NOMO-1 treated with DMSO at 0.1 percent for 48 hours (cell line): ENCODE data around the gene IFTAP.
A peak's percentile ranks its signal among the peaks of the same experiment; 100 is the strongest.
"Not testable (repeated sequence)": the region's sequence is repeated elsewhere in the genome, so short reads cannot be mapped to it uniquely, and the experiment has no call there.

Source experiments
- DNase-seq: peaks from one replicate; lab custom pipeline; 2025; ENCODE audit not compliant: unreplicated experiment; lab: John Stamatoyannopoulos, UW

The IFTAP gene

GRCh38 chr11:36635066-36635862 lies 41.0 kb downstream of the IFTAP start:
- DNase-seq, result no peak

GRCh38 chr11:36638556-36638955 lies 44.3 kb downstream of the IFTAP start:
- no peak for DNase-seq

- DNase-seq, result no peak
Observed at GRCh38 chr11:36657610-36658267, 63.4 kb downstream of the IFTAP start.

- not testable (repeated sequence) for DNase-seq
Observed at GRCh38 chr11:36661359-36661758, 67.1 kb downstream of the IFTAP start.

- DNase-seq, result no peak
Observed at GRCh38 chr11:36672815-36673450, 78.6 kb downstream of the IFTAP start.

GRCh38 chr11:36679547-36679946 lies 85.2 kb downstream of the IFTAP start:
- not testable (repeated sequence) for DNase-seq

GRCh38 chr11:36683818-36684217 lies 89.5 kb downstream of the IFTAP start:
- no peak for DNase-seq

- DNase-seq, result peak; percentile 73
Observed at GRCh38 chr11:36684840-36685801, 90.8 kb downstream of the IFTAP start.

- no peak for DNase-seq
Observed at GRCh38 chr11:36688132-36688531, 93.8 kb downstream of the IFTAP start.

- DNase-seq, result no peak
Observed at GRCh38 chr11:36688571-36689291, 94.4 kb downstream of the IFTAP start.

GRCh38 chr11:36689442-36689841 lies 95.1 kb downstream of the IFTAP start:
- DNase-seq, result no peak

GRCh38 chr11:36692704-36693103 lies 98.4 kb downstream of the IFTAP start:
- DNase-seq, result no peak

- DNase-seq, result peak; percentile 24
Observed at GRCh38 chr11:36693139-36693843, 99.0 kb downstream of the IFTAP start.

GRCh38 chr11:36695111-36695510 lies 100.8 kb downstream of the IFTAP start:
- DNase-seq, result no peak

GRCh38 chr11:36695571-36695970 lies 101.3 kb downstream of the IFTAP start:
- DNase-seq, result no peak

- DNase-seq, result no peak
Observed at GRCh38 chr11:36696550-36696949, 102.2 kb downstream of the IFTAP start.

GRCh38 chr11:36699271-36699670 lies 105.0 kb downstream of the IFTAP start:
- peak; percentile 87 for DNase-seq

- no peak for DNase-seq
Observed at GRCh38 chr11:36700246-36700645, 105.9 kb downstream of the IFTAP start.

- peak; percentile 59 for DNase-seq
Observed at GRCh38 chr11:36702330-36703054, 108.2 kb downstream of the IFTAP start.
